GM12878 (cell line): ENCODE results near the gene PACS1. TPM values are rescaled to one million over a fixed set of nuclear protein-coding genes. Genes with fewer than 3 reads are reported as not detected.

Experiments
- ATAC-seq: fragments of 200-7000 bp; cut with Tn5 transposase; 3 replicates; pipeline ENCODE4 v1.9.1; 2020; ENCODE audit warnings: mild to moderate bottlenecking, moderate library complexity
- BruUV-seq: library from RNA; stranded (reverse); fragments of 400-500 nt; replicated peaks from 2 replicates; lab custom pipeline; 2021; lab: Mats Ljungman, UMichigan
- CTCF ChIA-PET: fragments of 300-600 bp; sonication (Branson Sonifier 250); formaldehyde crosslinking; extraction: SDS; loops from one replicate; lab custom pipeline; 2021; ENCODE audit warnings: inconsistent platforms; lab: Yijun Ruan, JAX
- POLR2A ChIA-PET: fragments of 350-600 bp; formaldehyde crosslinking; extraction: SDS; loops from one replicate; lab custom pipeline; 2021; ENCODE audit warnings: inconsistent platforms; lab: Charles Lee
- RAD21 ChIA-PET: fragments of 300-600 bp; sonication (Branson Sonifier 250); formaldehyde crosslinking; loops from one replicate; lab custom pipeline; 2023; ENCODE audit warnings: antibody characterized with exemption; ENCODE audit not compliant: unreplicated experiment; lab: Charles Lee
- SMC1A ChIA-PET: fragments of 300-600 bp; sonication (Branson Sonifier 250); formaldehyde crosslinking; loops from one replicate; lab custom pipeline; 2023; ENCODE audit not compliant: unreplicated experiment, uncharacterized antibody; lab: Charles Lee
- DNase-seq: peaks from one replicate; pipeline ENCODE4 v3.0.0-alpha.2; 2011; ENCODE audit warnings: low read depth, low spot score
- FAIRE-seq: peaks from 3 replicates; lab custom pipeline; 2011; peaks lifted over from hg19 to GRCh38; lab: Jason Lieb, UNC
- H2AFZ ChIP-seq: 2 replicates; pipeline ENCODE4 v1.6.0; 2011; ENCODE audit warnings: low read depth, low read length, control low read depth; ENCODE audit not compliant: control insufficient read depth
- H3K27ac ChIP-seq: 2 replicates; pipeline ENCODE4 v1.5.1; 2011; ENCODE audit warnings: control low read depth; ENCODE audit not compliant: control insufficient read depth, insufficient read depth
- H3K27me3 ChIP-seq, 2 experiments: replicated peaks in 1 of 2; 2 replicates each; pipeline versions ENCODE4 v1.6.0 to v1.6.1; 2011; ENCODE audit warnings: low read length in 1 of 2; ENCODE audit not compliant: control insufficient read depth in 2 of 2, insufficient read depth in 2 of 2
- H3K36me3 ChIP-seq, 2 experiments: 2 replicates each; pipeline ENCODE4 v1.5.1; 2011; ENCODE audit warnings: low read length in 1 of 2; ENCODE audit not compliant: control insufficient read depth in 2 of 2, insufficient read depth in 2 of 2
- H3K4me1 ChIP-seq: 2 replicates; pipeline ENCODE4 v1.6.1; 2011; ENCODE audit warnings: mild to moderate bottlenecking, low read length, moderate library complexity, mixed read lengths; ENCODE audit not compliant: control insufficient read depth, insufficient read depth
- H3K4me2 ChIP-seq: 2 replicates; pipeline ENCODE4 v1.6.0; 2011; ENCODE audit warnings: control low read depth; ENCODE audit not compliant: control insufficient read depth, insufficient read depth
- H3K4me3 ChIP-seq: fragments of 200-600 bp; sonication (generic); 2 replicates; pipeline ENCODE4 v1.5.1; 2016
- H3K79me2 ChIP-seq: 2 replicates; pipeline ENCODE4 v1.6.0; 2011; ENCODE audit warnings: low read length; ENCODE audit not compliant: control insufficient read depth, insufficient read depth
- H3K9ac ChIP-seq: 2 replicates; pipeline ENCODE4 v1.8.0; 2011; ENCODE audit warnings: low read length, control low read depth, mixed read lengths; ENCODE audit not compliant: control insufficient read depth, insufficient read depth
- H3K9me3 ChIP-seq: replicated peaks from 3 replicates; pipeline ENCODE4 v1.5.1; 2011; ENCODE audit warnings: mild to moderate bottlenecking, low read length; ENCODE audit not compliant: control insufficient read depth, insufficient read depth
- H4K20me1 ChIP-seq: 2 replicates; pipeline ENCODE4 v1.6.0; 2011; ENCODE audit not compliant: control insufficient read depth, insufficient read depth
- EGR1 ChIP-seq, 2 experiments: IDR thresholded peaks; 1 replicate in 1 of 2; 2 replicates in 1 of 2; pipeline ENCODE4 v1.6.1; 2011 to 2012; ENCODE audit warnings: low read depth in 2 of 2, low read length in 2 of 2, borderline replicate concordance in 1 of 2, mild to moderate bottlenecking in 1 of 2, moderate library complexity in 1 of 2
- PAX5 ChIP-seq: IDR thresholded peaks from 2 replicates; pipeline ENCODE4 v1.6.1; 2011; ENCODE audit warnings: low read depth, low read length, borderline replicate concordance
- RAD21 ChIP-seq: IDR thresholded peaks from 2 replicates; pipeline ENCODE4 v1.6.1; 2011; ENCODE audit warnings: mild to moderate bottlenecking, low read depth, low read length, moderate library complexity; ENCODE audit not compliant: insufficient read depth
- SMARCA5 ChIP-seq: fragments of 450-650 bp; IDR thresholded peaks from 2 replicates; pipeline ENCODE4 v1.6.1; 2017; ENCODE audit warnings: mild to moderate bottlenecking
- SREBF1 ChIP-seq: IDR thresholded peaks from 2 replicates; pipeline ENCODE4 v1.6.1; 2012; ENCODE audit warnings: mild to moderate bottlenecking, low read length
- SUZ12 ChIP-seq: fragments of 200-600 bp; sonication (generic); IDR thresholded peaks from one replicate; pipeline ENCODE4 v1.6.1; 2018; ENCODE audit warnings: antibody characterized with exemption, mild to moderate bottlenecking; ENCODE audit not compliant: unreplicated experiment
- WGBS: methylation state at CpG from one replicate; pipeline ENCODE4 v1.1.6; 2016; ENCODE audit warnings: low lambda C conversion rate; ENCODE audit not compliant: insufficient replicate concordance, insufficient coverage; ENCODE audit errors: missing lambda C conversion rate; 5-methylcytosine and 5-hydroxymethylcytosine counted together
- in situ Hi-C: fragments of 300-500 bp; cut with MboI; formaldehyde crosslinking; loops from 9 replicates; pipeline ENCODE4 v1.14.3; 2018; ENCODE audit warnings: mixed read lengths
- intact Hi-C: fragments of 100-400 bp; cut with micrococcal nuclease; formaldehyde crosslinking; loops from one replicate; pipeline ENCODE4 v1.14.2; 2022; ENCODE audit not compliant: unreplicated experiment
- polyA plus RNA-seq, 11 experiments: library from polyadenylated mRNA; depleted of rRNA in 4 of 11; unstranded in 6 of 11; stranded (reverse) in 5 of 11; fragments of >200 nt; fragmentation: Nextera tagmentation in 4 of 11; fragmentation: Illumina TruSeq in 1 of 11; extraction: Ambion mirVana in 4 of 11; extraction: Trizol in 1 of 11; gene quantifications; 1 replicate in 1 of 11; 2 replicates in 10 of 11; pipeline versions ENCODE4 v1.2.1 to v1.2.3, GENCODE V29; 2011 to 2016; ENCODE audit warnings: inconsistent platforms in 2 of 11, missing spikeins in 2 of 11, low read depth in 1 of 11
- total RNA-seq, 4 experiments: library from RNA; depleted of rRNA in 3 of 4; stranded (reverse); fragments of >200 nt in 3 of 4; fragmentation: Illumina TruSeq in 1 of 4; extraction: Trizol in 1 of 4; gene quantifications; 2 replicates each; pipeline versions ENCODE4 v1.2.1 to v1.2.3, GENCODE V29; 2013 to 2021
- TF ChIP-seq, protein P1 (sequence below): fragments of 450-650 bp; IDR thresholded peaks from 2 replicates; pipeline ENCODE4 v1.6.1; 2017; ENCODE audit warnings: mild to moderate bottlenecking, moderate library complexity

PACS1 gene
- total and polyA plus RNA-seq, 10 of the 15 experiments (the other 5 are each of a cell fraction or from before 2014, with no cell fraction given), result 1.1 to 74.3 (median 17.9) TPM

DNA sequence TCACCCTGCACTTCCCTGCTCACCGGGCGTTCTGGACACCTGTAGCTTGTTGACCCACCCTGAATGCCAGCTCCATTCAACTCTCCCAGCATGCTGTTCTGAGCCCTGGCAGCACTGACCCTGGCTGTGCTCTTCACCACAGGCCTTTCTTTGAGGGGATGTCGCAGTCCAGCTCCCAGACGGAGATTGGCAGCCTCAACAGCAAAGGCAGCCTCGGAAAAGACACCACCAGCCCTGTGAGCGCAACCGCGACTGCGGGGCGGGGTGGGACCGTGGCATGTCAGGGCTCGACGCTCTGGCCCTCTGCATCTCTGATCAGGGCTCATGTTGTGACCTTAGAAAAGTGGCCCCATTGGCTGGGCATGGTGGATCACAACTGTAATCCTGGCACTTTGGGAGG lies 150.9 kb downstream of the PACS1 start:
- ChIA-PET RAD21 (interaction anchor here (0.6 to 2.5 kb wide), 17 partner anchors 37 to 169 kb away, joined by 3 to 35 read pairs (median 6); partner anchors contain the start of genes SF3B2 and SLC29A2), POLR2A (interaction anchor here (0.6 to 2.1 kb wide), 3 partner anchors 68 to 85 kb away, joined by 3 to 16 read pairs (median 7); partner anchors contain the start of gene YIF1A), SMC1A (interaction anchor here (0.6 to 3.7 kb wide), 12 partner anchors 47 to 153 kb away, joined by 3 to 37 read pairs (median 4); partner anchors contain the start of gene RAB1B), CTCF (interaction anchor here (0.7 to 3.9 kb wide), 20 partner anchors 34 to 429 kb away, joined by 3 to 46 read pairs (median 6); no protein-coding TSS in a partner anchor)
- FAIRE-seq (no peak), ATAC-seq (no peak), DNase-seq (no peak)
- Histone ChIP-seq H3K9me3 (no peaks in the 10 kb centered on the region), H3K27me3 (no peaks in the 10 kb centered on the region), H2AFZ (no peak overlapping the region), H3K4me2 (no peak overlapping the region), H3K4me1 (peaks cover 17% of the 10 kb centered on the region), H4K20me1 (no peaks in the 10 kb centered on the region), H3K4me3 (no peak overlapping the region), H3K9ac (no peak overlapping the region), H3K27ac (no peak overlapping the region), H3K79me2 (no peaks in the 10 kb centered on the region), H3K36me3 (peaks cover 19 to 54% of the 10 kb centered on the region in 2 experiments)
- in situ Hi-C loops (no loop called here), intact Hi-C loops (loop anchor here (5.0 kb wide), 1 partner anchor 149 kb away; the partner anchor contains the start of gene PACS1)
- WGBS, result 96% methylated on average over 13 of the region's 13 CpGs
- no peak for TF ChIP-seq SUZ12
- TF ChIP-seq SREBF1, result no peak
- TF ChIP-seq PAX5, result 0 out of 2 replicates have a peak, but pooled peaks have one; percentile 22
- BruUV-seq, result no TSS peak

DNA sequence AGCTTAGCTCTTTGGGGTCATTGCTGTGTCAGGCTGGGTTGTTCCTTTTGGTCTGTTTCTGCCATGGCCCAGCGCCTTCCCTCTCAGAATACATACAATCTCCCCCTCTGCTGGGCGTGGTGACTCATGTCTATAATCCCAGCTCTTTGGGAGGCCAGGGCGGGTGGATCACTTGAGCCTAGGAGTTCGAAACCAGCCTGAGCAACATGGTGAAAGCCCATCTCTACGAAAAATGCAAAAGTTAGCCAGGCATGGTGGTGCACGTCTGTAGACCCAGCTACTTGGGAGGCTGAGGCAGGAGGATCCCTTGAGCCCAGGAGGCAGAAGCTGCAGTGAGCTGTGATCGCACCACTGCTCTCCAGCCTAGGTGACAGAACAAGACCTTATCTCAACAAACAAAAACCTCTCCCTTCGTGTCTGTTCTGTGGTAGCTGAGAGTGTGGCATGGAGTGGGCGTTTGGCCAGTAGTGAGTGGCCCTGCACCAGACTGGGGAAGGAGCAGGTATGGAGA lies 151.7 kb downstream of the PACS1 start:
- Histone ChIP-seq H3K27ac (peak overlapping the region; percentile 92), H3K9me3 (no peaks in the 10 kb centered on the region), H3K79me2 (no peaks in the 10 kb centered on the region), H3K4me2 (peak overlapping the region; percentile 32; the same call in 1 of the 2 replicates), H2AFZ (0 out of 2 replicates have a peak overlapping the region, but pooled peaks have one; percentile 1), H3K36me3 (peaks cover 15 to 48% of the 10 kb centered on the region in 2 experiments), H4K20me1 (no peaks in the 10 kb centered on the region), H3K4me1 (peaks cover 17% of the 10 kb centered on the region), H3K4me3 (no peak overlapping the region; the same call in 1 of the 2 replicates), H3K9ac (peak overlapping the region; percentile 67), H3K27me3 (no peaks in the 10 kb centered on the region)
- CTCF ChIA-PET, result interaction anchor here (0.6 to 3.9 kb wide), 38 partner anchors 8 to 338 kb away, joined by 3 to 46 read pairs (median 4); partner anchors contain the start of gene YIF1A
- peak; percentile 7 for DNase-seq
- peak; percentile 50 for ATAC-seq
- peak; percentile 38 for FAIRE-seq
- intact Hi-C loops, result loop anchor here (1.0 to 5.0 kb wide), 4 partner anchors 61 to 149 kb away; partner anchors contain the start of gene PACS1
- in situ Hi-C loops, result no loop called here
- SMC1A ChIA-PET, result interaction anchor here (0.6 to 3.7 kb wide), 25 partner anchors 17 to 153 kb away, joined by 3 to 37 read pairs (median 4); partner anchors contain the start of gene RAB1B
- 12% methylated on average over 9 of the region's 9 CpGs for WGBS
- POLR2A ChIA-PET, result interaction anchor here (0.6 to 2.4 kb wide), 12 partner anchors 40 to 141 kb away, joined by 3 to 16 read pairs (median 4); partner anchors contain the start of genes RAB1B and YIF1A
- RAD21 ChIA-PET, result interaction anchor here (0.7 to 2.5 kb wide), 27 partner anchors 38 to 170 kb away, joined by 3 to 35 read pairs (median 4); partner anchors contain the start of genes SF3B2, SLC29A2 and YIF1A
- BruUV-seq, result no TSS peak
- TF ChIP-seq, protein P1, sequence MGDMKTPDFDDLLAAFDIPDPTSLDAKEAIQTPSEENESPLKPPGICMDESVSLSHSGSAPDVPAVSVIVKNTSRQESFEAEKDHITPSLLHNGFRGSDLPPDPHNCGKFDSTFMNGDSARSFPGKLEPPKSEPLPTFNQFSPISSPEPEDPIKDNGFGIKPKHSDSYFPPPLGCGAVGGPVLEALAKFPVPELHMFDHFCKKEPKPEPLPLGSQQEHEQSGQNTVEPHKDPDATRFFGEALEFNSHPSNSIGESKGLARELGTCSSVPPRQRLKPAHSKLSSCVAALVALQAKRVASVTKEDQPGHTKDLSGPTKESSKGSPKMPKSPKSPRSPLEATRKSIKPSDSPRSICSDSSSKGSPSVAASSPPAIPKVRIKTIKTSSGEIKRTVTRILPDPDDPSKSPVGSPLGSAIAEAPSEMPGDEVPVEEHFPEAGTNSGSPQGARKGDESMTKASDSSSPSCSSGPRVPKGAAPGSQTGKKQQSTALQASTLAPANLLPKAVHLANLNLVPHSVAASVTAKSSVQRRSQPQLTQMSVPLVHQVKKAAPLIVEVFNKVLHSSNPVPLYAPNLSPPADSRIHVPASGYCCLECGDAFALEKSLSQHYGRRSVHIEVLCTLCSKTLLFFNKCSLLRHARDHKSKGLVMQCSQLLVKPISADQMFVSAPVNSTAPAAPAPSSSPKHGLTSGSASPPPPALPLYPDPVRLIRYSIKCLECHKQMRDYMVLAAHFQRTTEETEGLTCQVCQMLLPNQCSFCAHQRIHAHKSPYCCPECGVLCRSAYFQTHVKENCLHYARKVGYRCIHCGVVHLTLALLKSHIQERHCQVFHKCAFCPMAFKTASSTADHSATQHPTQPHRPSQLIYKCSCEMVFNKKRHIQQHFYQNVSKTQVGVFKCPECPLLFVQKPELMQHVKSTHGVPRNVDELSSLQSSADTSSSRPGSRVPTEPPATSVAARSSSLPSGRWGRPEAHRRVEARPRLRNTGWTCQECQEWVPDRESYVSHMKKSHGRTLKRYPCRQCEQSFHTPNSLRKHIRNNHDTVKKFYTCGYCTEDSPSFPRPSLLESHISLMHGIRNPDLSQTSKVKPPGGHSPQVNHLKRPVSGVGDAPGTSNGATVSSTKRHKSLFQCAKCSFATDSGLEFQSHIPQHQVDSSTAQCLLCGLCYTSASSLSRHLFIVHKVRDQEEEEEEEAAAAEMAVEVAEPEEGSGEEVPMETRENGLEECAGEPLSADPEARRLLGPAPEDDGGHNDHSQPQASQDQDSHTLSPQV, result 0 out of 2 replicates have a peak, but pooled peaks have one; percentile 26
- TF ChIP-seq RAD21 (peak; percentile 24; the same call in 1 of the 2 replicates), EGR1 (IDR thresholded peaks at IDR 0.05; ENCODE audit: borderline replicate concordance in 1 of 2, low read depth in 2 of 2, low read length in 2 of 2) (peak in 1 of 2 experiments; percentile 56; a peak in 2 of 3 replicates), SMARCA5 (peak; percentile 18; the same call in 1 of the 2 replicates)
